ENCODE results near the gene GPR55. TPM values are rescaled to one million over a fixed set of nuclear protein-coding genes. Genes with fewer than 3 reads are reported as not detected.

GPR55 gene
- total and polyA plus RNA-seq, 2 of the 8 experiments (the other 6 are each of a cell fraction or from before 2014, with no cell fraction given), result not detected

DNA sequence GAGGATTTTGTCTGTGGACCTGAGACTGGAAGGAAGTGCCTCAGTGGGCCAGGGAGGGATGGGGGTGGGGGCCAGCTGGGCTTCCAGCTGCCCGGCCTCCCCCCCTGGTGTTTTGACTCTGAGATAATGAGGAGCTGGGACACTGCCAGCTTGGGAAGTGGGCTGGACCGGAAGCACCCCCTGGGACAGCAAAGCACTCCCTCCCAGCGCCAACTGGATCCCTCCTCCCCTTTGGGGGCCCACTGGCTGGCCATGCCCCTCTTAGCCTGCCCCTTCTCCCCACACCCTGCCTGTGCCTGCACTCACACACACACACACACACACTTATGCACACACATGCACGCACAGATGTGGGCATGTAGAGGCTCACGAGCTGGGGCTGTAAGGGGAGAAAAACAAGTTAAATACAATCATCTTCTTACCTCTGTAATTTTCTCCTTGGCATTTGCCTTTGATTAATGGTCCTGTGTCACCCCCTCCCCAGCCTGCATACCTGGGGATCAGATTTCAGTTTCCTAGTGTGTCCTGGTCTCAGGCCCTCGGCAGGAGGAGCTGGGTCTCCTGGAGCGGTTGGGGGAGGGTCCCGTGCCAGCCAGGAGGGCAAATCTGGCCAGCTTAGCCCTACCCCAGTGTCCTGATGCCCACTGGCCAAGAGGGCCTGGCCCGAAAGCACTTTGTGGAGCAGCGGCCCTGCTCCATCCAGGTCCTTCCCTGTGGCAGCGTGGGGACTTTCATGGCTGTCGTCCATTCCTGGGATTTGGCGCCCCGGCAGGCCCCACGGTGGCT lies 56.7 kb downstream of the GPR55 start (continued):
- TF ChIP-seq RBBP5 (IDR thresholded peaks at IDR 0.05; ENCODE audit: borderline replicate concordance, low read depth, low read length) (peak; percentile 76), HDAC6 (IDR thresholded peaks at IDR 0.05; ENCODE audit: low read depth, low read length) (no peak), PHF8 (conservative IDR thresholded peaks at IDR 0.05; ENCODE audit: low read depth, low read length) (no peak), KDM1A (IDR thresholded peaks at IDR 0.05; ENCODE audit: borderline replicate concordance, low read length) (no peak), SUZ12 (IDR thresholded peaks at IDR 0.05; ENCODE audit: low read length) (no peak), CHD2 (IDR thresholded peaks at IDR 0.05; ENCODE audit: low read length) (peak; percentile 19; the same call in 1 of the 2 replicates), RXRA (IDR thresholded peaks at IDR 0.05; ENCODE audit: insufficient read depth, low read depth, low read length) (0 out of 2 replicates have a peak, but pooled peaks have one; percentile 38), EGR1 (IDR thresholded peaks at IDR 0.05; ENCODE audit: borderline replicate concordance, low read depth, low read length) (peak; percentile 38; the same call in 1 of the 2 replicates), BRCA1 (IDR thresholded peaks at IDR 0.05; ENCODE audit: low read depth, low read length) (no peak)
- TF ChIP-seq, protein P1, sequence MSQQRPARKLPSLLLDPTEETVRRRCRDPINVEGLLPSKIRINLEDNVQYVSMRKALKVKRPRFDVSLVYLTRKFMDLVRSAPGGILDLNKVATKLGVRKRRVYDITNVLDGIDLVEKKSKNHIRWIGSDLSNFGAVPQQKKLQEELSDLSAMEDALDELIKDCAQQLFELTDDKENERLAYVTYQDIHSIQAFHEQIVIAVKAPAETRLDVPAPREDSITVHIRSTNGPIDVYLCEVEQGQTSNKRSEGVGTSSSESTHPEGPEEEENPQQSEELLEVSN (IDR thresholded peaks at IDR 0.05), result no peak

All from H1 (cell line).